IPS DF 4.7 (cell line): ENCODE results near the gene MYPOP.

Experiments used
- DNase-seq: peaks from one replicate; pipeline ENCODE4 v3.0.0-alpha.2; 2013; ENCODE audit warnings: low spot score; ENCODE audit errors: extremely low read depth

The MYPOP gene, protein sequence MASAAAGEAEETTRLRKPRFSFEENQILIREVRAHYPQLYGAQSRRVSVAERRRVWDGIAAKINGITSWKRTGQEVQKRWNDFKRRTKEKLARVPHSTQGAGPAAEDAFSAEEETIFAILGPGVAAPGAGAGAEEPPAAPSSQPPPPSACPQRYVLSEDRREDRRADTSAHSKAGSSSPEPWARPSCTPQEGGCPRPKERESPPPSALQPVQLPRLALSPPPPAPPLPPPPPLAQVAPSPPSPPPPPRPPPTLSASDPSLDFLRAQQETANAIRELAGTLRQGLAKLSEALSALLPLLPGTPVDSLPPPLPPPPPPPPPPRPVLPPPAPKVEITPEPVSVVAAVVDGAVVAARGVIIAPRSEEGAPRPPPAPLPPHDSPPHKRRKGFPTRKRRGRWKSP

DNA sequence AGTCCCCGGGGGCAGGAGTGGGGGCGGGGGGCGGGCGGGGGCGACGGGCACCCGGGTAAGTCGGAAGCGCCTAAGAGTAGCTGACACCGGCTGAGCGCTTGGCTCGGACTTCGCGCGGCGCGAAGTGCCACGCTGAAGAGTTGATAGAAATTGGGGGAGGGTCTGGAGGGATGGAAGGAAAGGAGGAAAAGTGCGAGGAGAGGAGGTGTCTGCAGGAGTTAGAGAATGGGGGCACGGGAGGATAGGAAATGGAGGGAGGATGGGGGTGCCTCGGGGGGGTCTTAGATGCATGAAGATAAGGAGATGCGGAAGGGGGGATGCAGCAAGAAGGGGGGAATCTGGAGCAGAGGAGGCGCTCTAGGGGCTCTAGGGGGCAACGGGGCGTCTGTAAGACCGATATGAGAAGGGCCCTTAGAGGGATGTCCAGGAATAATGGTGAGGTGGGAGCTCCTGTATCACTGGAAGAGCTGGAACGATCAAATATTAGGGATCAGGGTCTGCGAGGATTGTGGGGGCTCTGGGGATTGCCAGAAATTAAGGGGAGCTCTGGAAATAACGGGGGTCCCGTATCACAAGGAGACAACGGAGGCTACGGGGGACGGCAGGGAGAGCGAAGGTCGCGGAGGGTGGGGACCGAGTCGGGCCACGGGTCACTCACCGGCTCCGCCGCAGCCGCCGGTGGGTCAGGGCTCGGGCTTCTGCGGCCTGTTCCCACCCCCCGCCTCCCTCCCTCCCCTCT lies at the start of gene MYPOP:
Gene MYPOP, minus strand, starts transcription at position 702 of the 739 bp plus-strand sequence. CDS start 840 bp downstream, outside the sequence.
- no peak for DNase-seq

DNA sequence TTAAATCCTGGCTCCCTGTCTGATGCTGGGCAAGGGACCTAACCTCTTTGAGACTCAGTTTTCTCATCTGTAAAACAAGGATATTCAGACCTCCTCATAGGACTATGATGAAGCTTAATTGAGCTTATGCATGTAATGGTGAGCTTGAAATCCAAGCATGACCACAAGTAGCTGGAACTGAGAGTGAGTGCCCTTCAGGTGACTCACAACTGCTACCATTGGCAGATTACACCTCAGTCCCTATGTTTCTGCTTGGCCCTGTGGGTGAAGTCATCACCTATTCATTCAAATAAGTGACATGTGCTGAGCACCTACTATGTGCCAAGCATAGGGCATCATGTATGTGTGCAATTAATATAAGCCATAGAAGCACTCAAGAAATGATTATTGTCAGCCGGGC lies 45.5 kb upstream of the MYPOP start:
- DNase-seq: no peak

DNA sequence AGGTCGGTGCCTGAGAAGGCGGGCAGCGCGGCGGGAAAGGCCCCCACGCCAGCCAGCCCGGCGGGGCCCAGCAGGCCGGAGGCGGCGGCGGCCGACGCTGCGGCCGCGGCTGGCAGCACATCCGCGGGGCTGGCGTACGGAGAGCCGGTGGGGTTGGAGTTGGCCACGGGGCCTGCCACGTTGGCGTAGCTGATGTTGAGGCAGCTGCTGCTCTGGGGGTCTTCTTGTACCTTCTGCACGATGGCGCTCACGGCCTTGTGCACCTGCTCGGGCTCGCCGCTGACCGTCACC lies 38.0 kb upstream of the MYPOP start:
- no peak for DNase-seq

DNA sequence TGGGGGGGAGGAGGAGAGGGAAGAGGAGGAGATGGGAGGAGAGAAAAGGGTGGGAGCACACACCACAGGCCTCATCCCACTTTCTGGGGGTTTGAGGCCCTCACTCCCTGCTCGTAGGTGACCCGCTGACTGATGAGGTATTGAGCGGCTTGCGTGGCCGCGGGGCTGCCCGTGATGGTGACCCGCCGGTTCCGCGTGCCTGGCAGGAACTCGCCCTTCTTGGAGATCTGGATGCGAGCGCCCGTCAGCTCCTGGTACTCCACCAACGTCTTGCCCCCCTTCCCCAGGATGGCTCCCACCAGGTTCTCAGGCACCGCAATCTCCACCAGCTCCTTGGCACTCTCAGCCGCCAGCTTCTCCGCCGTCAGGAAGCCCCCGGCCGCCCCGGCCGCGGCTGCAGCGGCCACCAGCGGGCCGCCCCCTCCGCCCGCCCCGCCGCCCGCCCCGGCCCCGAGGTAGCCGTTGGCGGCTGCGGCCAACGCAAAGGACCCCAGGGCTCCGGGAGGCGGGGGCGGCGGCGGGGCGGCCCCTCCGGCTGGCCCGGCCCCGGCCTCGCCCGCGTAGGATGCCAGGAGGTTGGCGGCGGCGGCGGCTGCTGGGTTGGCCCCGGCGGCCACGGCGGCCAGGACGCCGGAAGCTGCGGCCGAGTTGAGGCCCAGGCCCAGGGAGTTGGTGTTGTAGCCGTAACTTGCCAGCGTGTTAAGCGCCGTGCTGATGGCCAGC lies 37.5 kb upstream of the MYPOP start:
- no peak for DNase-seq

DNA sequence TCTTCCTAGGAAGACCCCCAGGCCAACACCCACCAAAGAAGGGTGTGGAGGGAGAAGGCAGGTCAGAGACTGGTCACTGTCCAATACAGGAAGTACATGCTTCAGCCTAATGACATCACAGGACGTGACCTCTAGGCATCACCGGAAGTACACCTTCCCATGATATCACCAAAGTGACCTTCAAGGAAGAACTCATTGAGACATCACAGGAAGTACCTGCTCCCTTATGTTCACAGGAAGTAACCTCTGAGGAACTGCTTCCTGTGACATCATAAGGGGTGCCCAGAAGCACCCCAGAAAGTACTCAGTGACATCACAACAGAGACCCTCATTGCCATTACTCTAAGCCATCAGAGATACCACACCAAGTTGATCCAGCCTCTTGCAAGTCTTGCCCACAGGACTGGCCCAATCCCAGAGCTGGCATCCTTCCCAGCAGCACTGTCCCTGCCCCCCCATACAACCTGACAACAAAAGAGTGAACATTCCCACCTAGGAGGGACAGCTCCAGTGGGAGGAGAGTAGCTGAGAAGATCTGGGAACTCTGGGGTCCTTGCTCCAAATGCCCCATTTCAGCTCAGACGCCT lies 36.4 kb upstream of the MYPOP start:
- DNase-seq: no peak

DNA sequence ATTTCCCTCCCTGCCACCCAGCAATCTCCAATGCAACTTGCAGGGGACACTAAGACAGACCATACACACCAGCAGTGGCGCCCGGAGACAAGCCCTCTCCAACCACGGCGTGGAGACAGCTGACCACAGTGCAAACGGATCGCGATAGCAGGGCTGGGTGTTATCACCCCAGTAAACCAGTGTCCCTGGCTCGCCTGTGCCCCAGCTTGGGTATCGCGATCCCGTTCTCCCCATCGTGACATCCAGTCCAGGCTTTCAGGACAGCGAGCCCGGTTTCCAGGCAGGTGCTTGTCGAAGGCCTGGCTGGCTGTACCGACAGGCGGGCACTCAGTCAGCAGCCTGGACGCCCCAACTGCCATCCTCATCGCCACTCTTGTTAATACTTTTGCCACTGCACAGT lies 32.9 kb upstream of the MYPOP start:
- no peak for DNase-seq

DNA sequence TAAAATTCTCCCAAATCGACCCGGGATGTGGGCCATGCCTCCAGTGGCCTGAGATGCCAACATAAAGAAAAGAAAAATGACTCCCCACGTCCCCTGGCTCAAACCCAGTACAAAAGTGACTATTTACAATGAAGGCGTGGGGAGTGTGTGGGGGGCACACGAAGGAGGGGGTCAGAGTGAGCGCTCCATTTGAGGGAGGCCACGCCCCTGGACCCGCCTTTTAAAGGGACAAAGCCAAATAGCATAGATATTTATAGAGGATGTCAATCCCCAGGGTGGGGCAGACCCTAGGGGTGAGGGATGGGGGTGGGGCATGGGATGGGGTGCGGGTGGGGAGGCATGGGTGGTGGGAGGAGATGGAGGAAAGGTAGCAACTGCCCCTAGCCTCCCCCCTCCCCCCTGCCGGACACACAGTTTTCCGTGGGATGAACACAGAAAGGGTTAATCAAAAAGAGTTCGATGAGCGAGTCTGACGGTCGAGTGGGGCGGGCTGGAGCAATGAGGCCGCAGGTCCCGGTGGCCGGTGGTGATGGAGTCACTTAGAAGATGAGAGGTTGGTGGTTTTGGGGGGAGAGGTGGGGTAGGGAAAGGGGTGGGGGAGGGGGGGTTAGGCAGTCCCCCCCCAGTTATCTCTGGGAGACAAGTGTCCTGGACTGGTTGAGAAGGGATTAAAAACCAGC lies 32.3 kb upstream of the MYPOP start:
- no peak for DNase-seq

DNA sequence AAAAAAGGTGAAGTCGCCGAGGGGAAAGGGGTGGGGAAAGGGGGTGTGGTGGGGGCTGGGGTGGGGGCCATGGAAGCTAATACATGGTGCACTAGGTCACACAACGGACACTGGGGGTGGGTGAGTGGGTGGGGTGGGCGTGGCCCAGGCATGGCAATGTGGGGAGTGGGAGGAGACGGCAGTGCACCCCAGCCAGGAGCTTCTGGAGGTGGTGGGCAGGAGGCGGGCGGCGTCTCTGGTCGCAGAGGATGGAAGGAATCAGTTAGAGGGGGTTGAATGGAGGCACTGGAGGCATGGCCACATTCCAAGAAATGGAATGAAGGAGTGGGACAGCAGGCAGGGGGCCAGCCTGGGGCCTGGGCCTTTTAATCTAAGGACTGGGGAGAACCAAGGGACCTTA lies 31.3 kb upstream of the MYPOP start:
- DNase-seq: no peak

DNA sequence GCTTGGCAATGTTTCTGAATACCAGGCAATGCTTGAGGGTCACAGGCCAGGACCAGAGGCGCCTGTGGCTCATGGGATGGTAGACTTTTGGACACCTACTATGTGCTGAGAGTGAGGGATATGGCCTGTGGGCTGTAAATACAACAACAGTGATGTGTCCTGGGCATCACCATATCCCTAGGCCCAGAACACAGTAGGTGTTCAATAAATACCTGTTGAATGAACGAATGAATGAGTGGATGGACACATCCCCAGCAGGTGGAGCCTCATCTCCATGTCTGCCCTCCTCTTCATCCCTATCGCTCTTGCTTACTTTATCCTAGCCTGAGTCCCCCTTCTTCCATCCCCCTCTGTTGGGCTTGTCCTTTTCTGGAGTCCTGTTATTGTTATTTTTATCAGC lies 28.6 kb upstream of the MYPOP start:
- DNase-seq: no peak

DNA sequence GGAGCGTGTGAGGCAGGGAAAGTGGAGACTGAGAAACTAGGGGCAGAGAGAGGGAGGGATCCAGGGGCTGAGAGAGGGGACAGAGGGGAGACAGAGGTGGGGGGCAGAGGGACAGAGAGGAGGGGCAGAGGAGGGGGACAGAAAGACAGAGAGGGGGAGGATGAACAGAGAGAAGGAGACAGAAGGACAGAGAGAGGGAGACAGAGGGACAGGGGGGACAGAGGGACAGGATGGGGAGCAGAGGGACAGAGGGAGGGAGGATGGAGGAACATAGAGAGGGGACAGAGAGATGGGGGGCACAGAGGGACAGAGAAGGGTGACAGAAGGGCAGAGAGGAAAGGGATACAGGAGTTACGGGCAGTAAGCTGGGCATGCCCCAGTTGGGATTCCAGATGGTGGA lies 26.8 kb upstream of the MYPOP start:
- DNase-seq: no peak

DNA sequence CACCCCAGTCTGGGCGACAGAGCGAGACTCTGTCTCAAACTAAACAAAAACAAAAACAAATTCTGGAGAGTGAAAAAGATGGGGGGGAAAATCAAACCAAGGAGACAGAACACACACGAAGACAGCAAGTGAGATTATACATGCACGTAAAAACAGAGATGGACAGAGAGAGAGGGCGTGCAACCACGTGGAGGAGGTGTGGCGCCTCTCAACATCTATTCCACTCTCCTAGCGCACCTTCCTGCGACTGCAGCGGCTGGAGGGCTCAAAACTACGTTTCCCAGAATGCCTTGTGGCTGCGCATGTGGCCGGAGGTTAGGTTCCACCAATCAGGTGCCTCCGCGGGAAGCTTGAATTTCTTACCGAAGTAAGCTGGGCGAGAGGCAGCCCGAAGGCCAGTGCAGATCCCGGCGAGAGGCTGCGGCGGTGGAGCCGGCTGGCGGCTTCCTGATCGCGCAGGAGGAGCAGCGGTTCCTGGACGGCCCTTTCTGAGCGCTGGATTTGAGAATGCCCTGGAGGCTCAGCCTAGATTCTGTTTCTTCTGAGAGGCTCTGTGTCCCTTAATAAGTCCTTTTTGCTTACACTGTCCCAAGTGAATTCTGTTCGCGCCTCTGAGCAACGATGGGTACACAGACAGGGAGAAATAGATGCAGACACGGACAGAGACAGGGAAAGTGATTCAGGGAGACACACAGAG lies 25.3 kb upstream of the MYPOP start:
- DNase-seq: peak; percentile 97

DNA sequence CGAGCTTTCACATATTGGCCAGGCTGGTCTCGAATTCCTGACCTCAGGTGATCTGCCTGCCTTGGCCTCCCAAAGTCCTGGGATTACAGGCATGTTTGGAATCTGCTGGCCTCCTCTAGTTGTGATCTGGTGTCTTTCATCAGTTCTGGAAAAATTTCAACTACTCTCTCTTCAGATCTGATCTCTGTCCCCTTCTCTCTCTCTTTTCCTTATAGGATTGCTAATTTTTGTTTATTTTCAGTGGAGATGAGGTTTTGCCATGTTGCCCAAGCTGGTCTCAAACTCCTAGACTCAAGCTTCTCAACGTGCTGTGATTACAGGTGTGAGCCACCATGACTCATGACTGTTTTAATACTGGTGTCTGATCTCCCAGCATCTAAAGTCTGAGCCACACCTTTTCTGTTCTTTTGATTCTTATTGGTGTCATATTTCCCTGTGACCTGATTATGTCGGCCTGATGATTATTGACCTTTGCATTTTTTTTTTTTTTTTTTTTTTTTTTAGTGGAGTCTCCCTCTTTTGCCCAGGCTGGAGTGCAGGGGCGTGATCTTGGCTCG lies 22.6 kb upstream of the MYPOP start:
- no peak for DNase-seq

DNA sequence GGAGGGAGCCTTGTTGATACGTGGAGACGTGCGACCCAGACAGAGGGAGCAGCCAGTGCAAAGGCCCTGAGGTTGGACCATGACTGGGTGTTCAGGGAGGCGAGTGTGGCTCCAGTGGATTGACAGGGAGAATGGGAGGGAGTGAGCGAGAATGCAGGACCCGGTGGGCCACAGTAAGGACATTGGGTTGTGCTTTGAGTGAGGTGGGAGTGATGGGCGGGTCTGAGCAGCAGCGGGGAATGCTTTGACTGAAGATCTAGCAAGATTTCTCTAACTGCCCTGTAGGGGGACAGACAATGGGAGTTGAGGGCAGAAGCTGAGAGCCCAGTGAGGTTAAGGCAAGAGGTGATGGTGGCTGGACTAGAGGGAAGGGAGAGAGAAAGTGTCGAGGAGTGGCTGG lies 19.9 kb upstream of the MYPOP start:
- DNase-seq: peak; percentile 49

DNA sequence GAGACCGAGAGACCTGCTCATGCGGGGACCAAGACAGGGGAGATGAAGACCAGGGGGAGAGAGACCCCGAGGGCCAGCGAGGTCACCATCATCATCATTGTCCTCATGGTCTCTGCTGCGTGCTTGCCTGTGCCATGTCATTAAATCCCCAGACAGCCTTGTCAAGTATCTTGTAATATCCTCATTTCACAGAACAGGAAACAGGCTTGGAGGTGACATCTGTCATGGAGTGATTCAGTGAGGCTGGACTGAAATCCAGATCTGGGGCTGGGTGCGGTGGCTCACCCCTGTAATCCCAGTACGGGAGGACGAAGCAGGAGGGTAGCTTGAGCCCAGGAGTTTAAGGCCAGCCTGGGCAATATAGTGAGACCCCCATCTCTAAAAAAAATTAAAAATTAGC lies 18.0 kb upstream of the MYPOP start:
- no peak for DNase-seq

DNA sequence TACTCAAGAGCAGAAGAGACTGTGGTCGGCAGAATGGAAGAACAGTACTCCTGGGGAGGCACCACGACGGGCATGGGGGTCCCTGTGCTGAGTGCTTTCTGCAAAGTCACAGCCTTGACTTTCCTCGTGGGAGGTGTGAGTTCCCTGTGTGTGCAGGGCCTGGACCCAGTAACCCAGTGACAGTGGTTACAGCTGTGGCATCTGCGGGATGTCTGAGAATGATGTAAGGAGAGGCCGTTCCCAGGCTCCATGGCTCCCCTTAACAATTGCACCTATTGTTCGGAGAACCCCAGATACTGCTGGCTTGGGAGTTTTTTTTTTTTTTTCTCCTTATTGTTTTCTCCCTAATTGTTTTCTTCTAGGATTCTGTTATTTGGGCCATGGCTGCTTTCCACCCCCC lies 17.3 kb upstream of the MYPOP start:
- DNase-seq: no peak

DNA sequence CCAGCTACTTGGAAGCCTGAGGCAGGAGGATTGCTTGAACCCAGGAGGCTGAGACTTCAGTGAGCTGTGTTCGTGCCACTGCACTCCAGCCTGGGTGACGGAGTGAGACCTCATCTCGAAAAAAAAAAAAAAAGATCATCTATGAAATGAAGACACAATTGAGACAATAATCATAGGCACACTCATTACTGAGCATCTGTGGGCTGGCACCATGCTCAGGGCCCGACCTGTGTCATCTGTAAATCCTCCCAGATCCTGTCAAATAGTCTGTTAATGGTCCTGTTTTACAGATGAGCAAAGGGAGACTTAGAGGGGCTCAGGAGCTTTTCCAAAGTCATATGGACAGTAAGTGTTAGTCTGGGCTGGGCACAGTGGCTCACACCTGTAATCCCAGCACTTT lies 16.3 kb upstream of the MYPOP start:
- DNase-seq: no peak

DNA sequence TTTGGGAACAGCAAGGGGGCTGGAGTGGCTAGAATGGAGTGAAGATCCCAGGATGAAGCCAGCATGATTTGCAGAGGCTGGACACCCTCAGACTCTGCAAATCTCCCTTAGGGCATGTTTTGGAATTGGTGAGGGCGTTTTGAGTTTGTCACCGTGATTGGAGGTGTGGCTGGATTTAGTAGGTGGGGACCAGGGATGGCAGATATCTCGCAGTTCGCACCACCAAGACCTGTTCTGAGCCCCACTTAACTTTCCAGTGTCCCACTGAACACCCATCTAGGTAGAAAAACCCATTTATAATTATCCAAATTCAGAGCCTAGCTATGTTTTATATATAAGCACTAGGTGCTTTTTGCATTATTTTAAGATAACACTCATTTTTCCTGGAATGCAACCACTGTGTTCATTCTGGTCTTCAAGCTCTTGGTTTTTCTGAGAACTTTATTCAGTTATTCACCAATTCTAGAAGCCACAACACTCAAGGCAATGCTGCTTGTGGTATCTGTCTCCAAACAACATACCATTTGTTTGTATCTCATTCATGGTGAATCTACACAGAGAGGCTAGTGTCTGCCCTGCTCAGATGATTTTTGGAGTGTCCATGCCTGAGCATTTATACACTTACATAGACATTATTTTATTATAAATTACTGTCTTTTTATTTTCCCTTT lies 15.1 kb upstream of the MYPOP start:
- DNase-seq: no peak

DNA sequence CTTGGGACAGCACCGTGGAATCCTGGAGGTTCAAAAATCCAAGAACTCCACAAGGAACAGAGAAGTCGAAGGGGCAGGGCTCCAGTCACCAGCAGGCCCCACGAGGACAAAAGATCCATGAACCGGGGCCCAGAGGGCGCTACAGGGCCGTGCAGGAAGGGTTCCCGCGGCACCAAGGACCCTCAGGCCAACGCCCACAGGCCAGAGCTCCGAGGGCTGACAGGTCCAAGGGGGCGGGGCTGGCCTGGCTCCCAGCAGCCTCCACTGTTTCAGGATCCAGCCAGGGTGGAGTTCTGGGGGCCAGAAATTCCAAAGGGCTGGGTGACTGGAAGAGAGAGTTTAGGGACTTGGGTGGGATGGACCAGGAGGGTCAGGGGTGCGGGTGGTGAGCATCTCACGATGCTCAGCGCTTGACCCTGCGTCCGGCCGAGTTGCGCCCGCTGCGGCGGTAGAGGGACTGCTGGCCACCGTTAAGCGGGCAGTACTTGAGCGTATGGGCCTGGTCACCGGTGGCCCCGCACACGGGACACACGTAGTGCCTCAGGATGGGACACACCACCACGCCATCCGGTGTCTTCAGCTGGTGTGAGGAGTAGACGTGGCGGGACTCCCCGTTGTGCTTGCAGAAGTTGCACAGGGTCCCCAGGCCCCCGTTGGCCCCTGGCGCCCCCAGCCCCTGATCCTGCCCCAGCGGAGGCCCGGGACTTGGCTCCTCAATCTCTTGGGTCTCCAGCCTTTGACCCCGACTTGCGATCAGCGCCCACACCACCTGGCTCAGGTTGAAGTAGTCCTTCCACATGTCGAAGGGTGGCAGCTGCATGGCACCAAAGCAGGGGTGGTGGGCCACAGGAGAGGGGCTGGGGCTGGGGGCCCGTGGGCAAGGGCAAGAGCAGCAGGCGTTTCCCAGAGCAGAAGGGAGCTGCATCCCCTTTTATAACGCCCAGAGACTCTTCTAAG lies 11.7 kb upstream of the MYPOP start, which contains the start of gene NANOS2:
Gene NANOS2, minus strand, starts transcription at position 905 of the 957 bp plus-strand sequence. Its CDS starts 85 bp downstream, at position 820.
- peak; percentile 56 for DNase-seq

DNA sequence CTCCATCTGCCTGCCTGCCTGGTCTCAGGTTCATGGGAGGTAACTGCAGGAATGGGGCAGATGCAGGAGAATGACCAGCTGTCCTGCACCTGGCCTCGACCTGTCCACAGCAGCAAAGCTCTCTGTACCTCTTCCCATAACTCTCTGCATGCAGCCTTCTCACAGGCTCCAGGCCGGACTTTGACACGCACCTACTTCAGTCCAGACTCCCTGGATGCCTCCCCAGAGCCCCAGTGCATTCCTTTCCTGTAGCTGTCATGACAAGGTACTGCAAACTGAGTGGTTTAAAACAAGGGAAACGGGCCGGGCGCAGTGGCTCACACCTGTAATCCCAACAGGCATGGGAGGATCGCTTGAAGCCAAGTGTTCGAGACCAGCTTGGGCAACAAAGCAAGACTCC lies 8.9 kb upstream of the MYPOP start:
- DNase-seq: no peak
